ENCODE data around the gene HOXD9.

The HOXD9 gene

DNA sequence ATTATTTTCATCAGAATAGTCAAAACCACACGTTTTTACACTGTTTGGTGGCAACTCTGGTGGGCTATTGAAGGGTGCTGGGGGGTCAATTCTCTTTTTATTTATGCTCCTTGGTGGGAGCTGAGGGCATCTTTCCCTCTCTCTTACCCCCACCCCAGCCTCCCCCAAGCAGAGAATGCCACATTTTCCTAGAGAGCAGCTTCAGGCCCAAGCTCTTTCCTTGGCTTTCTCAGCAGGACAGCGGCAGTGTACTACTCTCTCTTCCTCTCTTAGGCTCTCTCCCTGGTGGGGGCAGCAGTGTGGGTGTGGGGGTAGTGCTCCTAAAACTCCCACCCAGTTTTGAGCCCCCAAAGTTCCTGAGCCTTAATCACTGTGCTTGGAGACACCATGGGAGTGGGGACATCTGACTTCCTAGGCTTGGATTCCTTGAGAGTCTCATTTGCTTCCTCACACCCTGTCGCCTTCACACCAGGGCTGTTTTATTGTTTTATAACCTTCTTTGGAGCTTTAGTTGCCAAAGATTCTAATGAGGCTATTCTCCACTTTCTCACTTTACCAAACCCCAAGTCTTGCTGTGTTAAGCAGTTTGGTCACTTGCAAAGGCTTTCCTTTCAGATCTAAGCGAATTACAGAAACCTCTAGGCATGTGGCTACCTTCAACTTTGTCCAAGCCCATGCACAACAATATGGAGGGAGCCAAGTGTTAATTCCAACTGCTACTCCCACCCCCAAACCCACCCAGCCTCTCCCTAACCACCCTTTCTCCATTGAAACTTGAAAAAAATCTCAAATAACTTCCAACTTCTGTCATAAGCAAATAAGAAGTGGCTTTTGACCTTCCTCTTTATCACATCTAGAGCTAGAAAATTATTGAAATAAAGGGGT lies 22.8 kb downstream of the HOXD9 start:
- no peak for DNase-seq (ENCODE audit: low read depth)
- TF ChIP-seq, protein P1, sequence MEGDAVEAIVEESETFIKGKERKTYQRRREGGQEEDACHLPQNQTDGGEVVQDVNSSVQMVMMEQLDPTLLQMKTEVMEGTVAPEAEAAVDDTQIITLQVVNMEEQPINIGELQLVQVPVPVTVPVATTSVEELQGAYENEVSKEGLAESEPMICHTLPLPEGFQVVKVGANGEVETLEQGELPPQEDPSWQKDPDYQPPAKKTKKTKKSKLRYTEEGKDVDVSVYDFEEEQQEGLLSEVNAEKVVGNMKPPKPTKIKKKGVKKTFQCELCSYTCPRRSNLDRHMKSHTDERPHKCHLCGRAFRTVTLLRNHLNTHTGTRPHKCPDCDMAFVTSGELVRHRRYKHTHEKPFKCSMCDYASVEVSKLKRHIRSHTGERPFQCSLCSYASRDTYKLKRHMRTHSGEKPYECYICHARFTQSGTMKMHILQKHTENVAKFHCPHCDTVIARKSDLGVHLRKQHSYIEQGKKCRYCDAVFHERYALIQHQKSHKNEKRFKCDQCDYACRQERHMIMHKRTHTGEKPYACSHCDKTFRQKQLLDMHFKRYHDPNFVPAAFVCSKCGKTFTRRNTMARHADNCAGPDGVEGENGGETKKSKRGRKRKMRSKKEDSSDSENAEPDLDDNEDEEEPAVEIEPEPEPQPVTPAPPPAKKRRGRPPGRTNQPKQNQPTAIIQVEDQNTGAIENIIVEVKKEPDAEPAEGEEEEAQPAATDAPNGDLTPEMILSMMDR (IDR thresholded peaks at IDR 0.05; ENCODE audit: insufficient read depth, low read depth, low read length, missing control alignments) = no peak
- no peak overlapping the region for H3K4me3 ChIP-seq (ENCODE audit: low read depth, low read length)

DNA sequence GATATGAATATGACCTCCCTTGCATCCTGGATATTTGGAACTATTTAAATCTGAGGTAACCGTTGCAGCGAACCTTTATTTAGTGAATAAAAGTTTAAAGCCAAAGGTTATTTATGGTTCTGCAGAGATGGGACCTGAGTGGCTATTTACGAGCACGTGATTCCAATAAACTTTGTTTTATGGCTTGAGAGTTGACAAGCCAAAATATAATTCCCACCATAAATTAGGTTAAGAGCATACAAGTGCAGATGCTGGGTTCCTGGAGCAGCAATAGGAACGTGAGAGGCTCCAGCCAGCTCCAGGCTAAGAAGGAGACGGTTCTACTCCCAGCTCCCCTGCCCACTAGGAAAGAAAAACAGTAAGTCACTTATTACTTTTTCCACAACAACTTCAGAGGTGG lies 23.6 kb downstream of the HOXD9 start:
- TF ChIP-seq, protein P1 (IDR thresholded peaks at IDR 0.05; ENCODE audit: insufficient read depth, low read depth, low read length, missing control alignments) = no peak
- no peak for DNase-seq (ENCODE audit: low read depth)
- H3K4me3 ChIP-seq (ENCODE audit: low read depth, low read length) = no peak overlapping the region

DNA sequence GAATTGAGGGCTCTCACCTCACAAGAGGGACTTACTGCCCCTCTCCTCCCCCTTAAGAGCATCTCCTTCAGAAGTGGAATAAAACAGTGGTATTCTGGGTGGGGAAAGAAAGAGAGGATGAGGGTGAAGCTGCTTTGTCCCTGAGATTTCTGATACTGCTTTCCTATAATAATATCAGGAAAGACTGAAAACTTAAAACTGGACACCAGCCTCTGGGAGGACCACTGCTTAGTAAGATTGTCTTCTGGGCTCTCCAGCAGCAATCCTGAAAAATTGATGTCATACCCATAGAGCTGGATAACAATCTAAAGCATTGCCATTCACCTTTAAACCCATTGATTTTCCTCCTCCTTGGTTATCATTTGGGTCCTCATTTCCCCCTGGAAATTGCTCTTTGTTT lies 24.1 kb downstream of the HOXD9 start:
- TF ChIP-seq, protein P1 (IDR thresholded peaks at IDR 0.05; ENCODE audit: insufficient read depth, low read depth, low read length, missing control alignments) = no peak
- no peak for DNase-seq (ENCODE audit: low read depth)
- H3K4me3 ChIP-seq (ENCODE audit: low read depth, low read length) = no peak overlapping the region

DNA sequence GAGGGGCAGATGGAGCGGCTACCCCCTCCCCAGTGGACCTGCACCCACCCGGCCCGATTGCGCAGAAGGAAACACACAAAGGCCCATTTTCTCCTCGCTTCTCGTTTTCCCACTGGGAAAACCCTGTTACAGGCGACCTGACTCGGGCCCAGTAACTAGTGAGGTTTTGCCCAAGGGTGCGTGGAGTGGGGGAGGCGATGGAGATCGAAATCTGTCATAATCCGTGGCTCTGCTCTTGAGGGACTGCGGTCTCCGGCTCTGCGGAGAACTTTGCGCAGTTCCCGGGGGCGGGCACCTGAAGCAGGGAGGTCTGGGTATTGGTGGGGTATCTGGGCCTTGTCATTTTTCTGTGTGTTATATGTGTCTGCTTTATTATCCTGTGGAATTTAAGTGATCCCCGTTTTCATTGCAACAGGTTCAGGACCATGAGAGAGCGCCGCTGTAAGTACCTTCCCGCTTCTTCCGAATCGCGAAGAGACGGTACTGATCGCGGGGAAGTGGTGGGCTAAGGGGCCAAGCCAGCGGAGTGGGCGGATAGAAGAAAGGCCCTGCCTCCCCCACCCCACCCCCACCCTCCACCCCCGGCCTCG lies 24.8 kb downstream of the HOXD9 start:
- no peak for DNase-seq (ENCODE audit: low read depth)
- H3K4me3 ChIP-seq (ENCODE audit: low read depth, low read length) = no peak overlapping the region
- TF ChIP-seq, protein P1 (IDR thresholded peaks at IDR 0.05; ENCODE audit: insufficient read depth, low read depth, low read length, missing control alignments) = no peak

DNA sequence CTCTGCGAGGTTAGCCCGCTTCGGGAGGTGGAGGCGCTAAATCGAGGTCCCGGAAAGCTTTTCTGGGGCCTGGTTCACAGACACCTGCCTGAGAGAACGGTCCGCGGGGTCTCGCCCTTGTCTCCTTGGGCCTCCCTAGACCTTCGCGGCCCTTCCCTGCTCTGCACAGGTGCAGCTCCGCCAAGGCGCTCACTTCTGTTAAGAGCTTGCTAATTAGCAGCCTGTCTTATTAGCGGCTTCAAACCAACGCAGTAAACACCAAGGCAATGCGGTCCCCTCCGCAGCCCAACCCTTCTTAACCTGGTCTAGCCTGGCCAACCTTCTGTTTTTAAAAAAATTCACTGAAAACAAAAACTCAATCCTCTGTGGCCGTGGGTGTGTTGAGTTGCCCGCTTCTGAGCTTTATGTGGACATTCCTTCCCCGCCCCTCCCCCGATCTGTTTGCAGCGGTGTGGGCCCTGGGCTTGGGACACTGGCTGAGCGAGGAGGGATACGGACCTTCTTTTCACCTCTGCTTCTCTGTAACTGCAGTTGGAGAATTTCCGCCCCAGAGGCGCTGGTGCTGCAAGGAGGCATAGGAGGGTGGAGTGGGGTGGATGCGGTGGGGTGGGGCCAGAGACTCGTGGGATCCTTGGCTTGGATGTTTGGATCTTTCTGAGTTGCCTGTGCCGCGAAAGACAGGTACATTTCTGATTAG lies 25.4 kb downstream of the HOXD9 start:
- H3K4me3 ChIP-seq (ENCODE audit: low read depth, low read length) = no peak overlapping the region
- TF ChIP-seq, protein P1 (IDR thresholded peaks at IDR 0.05; ENCODE audit: insufficient read depth, low read depth, low read length, missing control alignments) = no peak
- no peak for DNase-seq (ENCODE audit: low read depth)

DNA sequence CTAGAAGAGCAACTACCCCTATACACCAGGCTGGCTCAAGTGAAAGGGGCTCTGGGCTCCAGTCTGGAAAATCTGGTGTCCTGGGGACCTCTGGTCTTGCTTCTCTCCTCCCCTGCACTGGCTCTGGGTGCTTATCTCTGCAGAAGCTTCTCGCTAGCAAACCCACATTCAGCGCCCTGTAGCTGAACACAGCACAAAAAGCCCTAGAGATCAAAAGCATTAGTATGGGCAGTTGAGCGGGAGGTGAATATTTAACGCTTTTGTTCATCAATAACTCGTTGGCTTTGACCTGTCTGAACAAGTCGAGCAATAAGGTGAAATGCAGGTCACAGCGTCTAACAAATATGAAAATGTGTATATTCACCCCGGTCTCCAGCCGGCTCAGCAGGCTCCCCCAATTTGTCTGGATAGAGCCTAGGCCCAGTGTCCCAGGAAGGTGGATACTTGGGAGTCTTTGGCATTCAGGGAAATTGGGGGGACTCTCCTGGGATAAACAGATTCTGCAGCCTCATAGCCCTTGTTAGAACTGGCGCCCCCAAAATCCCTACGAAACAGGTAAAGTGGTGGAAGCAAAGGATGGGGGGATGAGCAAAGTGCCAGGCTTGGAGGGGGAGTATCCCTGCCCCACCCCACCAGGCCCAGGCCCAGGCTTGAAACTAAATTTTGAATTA lies 26.4 kb downstream of the HOXD9 start:
- no peak overlapping the region for H3K4me3 ChIP-seq (ENCODE audit: low read depth, low read length)
- TF ChIP-seq, protein P1 (IDR thresholded peaks at IDR 0.05; ENCODE audit: insufficient read depth, low read depth, low read length, missing control alignments) = no peak
- DNase-seq (ENCODE audit: low read depth) = no peak

Data from GM12865 (cell line).